ENCODE measurements around the gene TAP1. TPM values are rescaled to one million over a fixed set of nuclear protein-coding genes. Genes with fewer than 3 reads are reported as not detected.

TAP1 gene
- total and polyA plus RNA-seq, 10 of the 15 experiments (the other 5 are each of a cell fraction or from before 2014, with no cell fraction given), result 33.4 to 249 (median 169) TPM

GRCh38 chr6:32838114-32838958, 15.2 kb downstream of the TAP1 start, which contains the start of gene TAP2:
TSS of gene TAP2 (minus strand) at chr6:32838739. CDS start at chr6:32838233, 506 bp downstream.
- H3K4me2 ChIP-seq (ENCODE audit: control insufficient read depth, insufficient read depth), result peak within 1 kb of the TSS; percentile 72
- ATAC-seq, result peak; percentile 85
- H3K9ac ChIP-seq (ENCODE audit: control insufficient read depth, insufficient read depth, low read length), result peak within 1 kb of the TSS; percentile 87
- H4K20me1 ChIP-seq (ENCODE audit: control insufficient read depth, insufficient read depth), result no peaks in the 10 kb centered on the region
- under 1% methylated on average over 44 of the region's 57 CpGs for WGBS (ENCODE audit: insufficient coverage, insufficient replicate concordance, low lambda C conversion rate, missing lambda C conversion rate)
- SMC1A ChIA-PET (ENCODE audit: uncharacterized antibody, unreplicated experiment), result interaction anchor here (0.6 to 6.8 kb wide), 34 partner anchors 9 to 425 kb away, joined by 3 to 226 read pairs (median 5); partner anchors contain the start of genes HLA-DMA, HLA-DOB, PSMB9 and TAP1
- RAD21 ChIA-PET (ENCODE audit: unreplicated experiment), result interaction anchor here (0.6 to 10.5 kb wide), 37 partner anchors 11 to 587 kb away, joined by 3 to 269 read pairs (median 7); partner anchors contain the start of genes BRD2, HLA-DMA, HLA-DMB and PSMB9
- peaks cover 55% of the 10 kb centered on the region for H3K79me2 ChIP-seq (ENCODE audit: control insufficient read depth, insufficient read depth, low read length)
- DNase-seq (ENCODE audit: low read depth, low spot score), result no peak
- in situ Hi-C loops (cut with MboI), result no loop called here
- H3K4me3 ChIP-seq, result peak within 1 kb of the TSS; percentile 95
- peaks cover 7 to 47% of the 10 kb centered on the region in 2 experiments for H3K36me3 ChIP-seq (ENCODE audit: control insufficient read depth in 2 of 2, insufficient read depth in 2 of 2, low read length in 1 of 2)
- H3K27me3 ChIP-seq (replicated peaks in 1 of 2; ENCODE audit: control insufficient read depth in 2 of 2, insufficient read depth in 2 of 2, low read length in 1 of 2), result no peaks in the 10 kb centered on the region
- CTCF ChIA-PET, result interaction anchor here (0.5 to 10.7 kb wide), 61 partner anchors 11 to 678 kb away, joined by 3 to 311 read pairs (median 5); partner anchors contain the start of genes HLA-DMA, HLA-DMB, HLA-DOB and HLA-DPA1
- peak within 1 kb of the TSS; percentile 75 for H3K27ac ChIP-seq (ENCODE audit: control insufficient read depth, insufficient read depth)
- H2AFZ ChIP-seq (ENCODE audit: control insufficient read depth, low read depth, low read length), result peak within 1 kb of the TSS; percentile 85
- intact Hi-C loops (cut with micrococcal nuclease; ENCODE audit: unreplicated experiment), result loop anchor here (1.0 to 2.0 kb wide), 4 partner anchors 15 to 146 kb away; partner anchors contain the start of gene TAP1
- POLR2A ChIA-PET, result interaction anchor here (0.5 to 10.5 kb wide), 28 partner anchors 8 to 1246 kb away, joined by 3 to 357 read pairs (median 4); partner anchors contain the start of genes HLA-DMA, HLA-DMB, HLA-DPB1 and PSMB9
- H3K4me1 ChIP-seq (ENCODE audit: control insufficient read depth, insufficient read depth, low read length), result peaks cover 60% of the 10 kb centered on the region
- BruUV-seq (replicated peaks), result no TSS peak
- no peaks in the 10 kb centered on the region; the same call in 2 of the 3 replicates for H3K9me3 ChIP-seq (replicated peaks; ENCODE audit: control insufficient read depth, insufficient read depth, low read length)
- peak; percentile 89 for FAIRE-seq
- TF ChIP-seq ZSCAN29 (IDR thresholded peaks at IDR 0.05) (0 out of 2 replicates have a peak, but pooled peaks have one; percentile 19), USF2 (IDR thresholded peaks at IDR 0.05; ENCODE audit: borderline replicate concordance, low read depth, low read length) (no peak), SRF (IDR thresholded peaks at IDR 0.05; ENCODE audit: low read depth in 2 of 2, low read length in 2 of 2) (peak in 1 of 2 experiments; percentile 41; a peak in 1 of 4 replicates), ZBED1 (IDR thresholded peaks at IDR 0.05; ENCODE audit: borderline replicate concordance) (no peak), MTA3 (IDR thresholded peaks at IDR 0.05; ENCODE audit: borderline replicate concordance, low read length) (no peak), TCF3 (IDR thresholded peaks at IDR 0.05; ENCODE audit: borderline replicate concordance, insufficient read depth, low read depth, low read length) (no peak), CEBPB (IDR thresholded peaks at IDR 0.05; ENCODE audit: borderline replicate concordance in 1 of 2, low read depth in 2 of 2, low read length in 2 of 2) (no peak), HCFC1 (IDR thresholded peaks at IDR 0.05; ENCODE audit: low read length) (peak; percentile 41), ATF7 (IDR thresholded peaks at IDR 0.05; ENCODE audit: low read depth) (no peak), NFYA (IDR thresholded peaks at IDR 0.05; ENCODE audit: borderline replicate concordance, low read depth, low read length) (no peak), POLR2A (IDR thresholded peaks at IDR 0.05; ENCODE audit: low read depth, low read length) (peak; percentile 86), KLF5 (IDR thresholded peaks at IDR 0.05; ENCODE audit: partially characterized antibody) (no peak), NR2C1 (IDR thresholded peaks at IDR 0.05) (no peak)
- TF ChIP-seq, protein P1, sequence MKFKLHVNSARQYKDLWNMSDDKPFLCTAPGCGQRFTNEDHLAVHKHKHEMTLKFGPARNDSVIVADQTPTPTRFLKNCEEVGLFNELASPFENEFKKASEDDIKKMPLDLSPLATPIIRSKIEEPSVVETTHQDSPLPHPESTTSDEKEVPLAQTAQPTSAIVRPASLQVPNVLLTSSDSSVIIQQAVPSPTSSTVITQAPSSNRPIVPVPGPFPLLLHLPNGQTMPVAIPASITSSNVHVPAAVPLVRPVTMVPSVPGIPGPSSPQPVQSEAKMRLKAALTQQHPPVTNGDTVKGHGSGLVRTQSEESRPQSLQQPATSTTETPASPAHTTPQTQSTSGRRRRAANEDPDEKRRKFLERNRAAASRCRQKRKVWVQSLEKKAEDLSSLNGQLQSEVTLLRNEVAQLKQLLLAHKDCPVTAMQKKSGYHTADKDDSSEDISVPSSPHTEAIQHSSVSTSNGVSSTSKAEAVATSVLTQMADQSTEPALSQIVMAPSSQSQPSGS (IDR thresholded peaks at IDR 0.05; ENCODE audit: low read length), result no peak
- TF ChIP-seq, protein P2, sequence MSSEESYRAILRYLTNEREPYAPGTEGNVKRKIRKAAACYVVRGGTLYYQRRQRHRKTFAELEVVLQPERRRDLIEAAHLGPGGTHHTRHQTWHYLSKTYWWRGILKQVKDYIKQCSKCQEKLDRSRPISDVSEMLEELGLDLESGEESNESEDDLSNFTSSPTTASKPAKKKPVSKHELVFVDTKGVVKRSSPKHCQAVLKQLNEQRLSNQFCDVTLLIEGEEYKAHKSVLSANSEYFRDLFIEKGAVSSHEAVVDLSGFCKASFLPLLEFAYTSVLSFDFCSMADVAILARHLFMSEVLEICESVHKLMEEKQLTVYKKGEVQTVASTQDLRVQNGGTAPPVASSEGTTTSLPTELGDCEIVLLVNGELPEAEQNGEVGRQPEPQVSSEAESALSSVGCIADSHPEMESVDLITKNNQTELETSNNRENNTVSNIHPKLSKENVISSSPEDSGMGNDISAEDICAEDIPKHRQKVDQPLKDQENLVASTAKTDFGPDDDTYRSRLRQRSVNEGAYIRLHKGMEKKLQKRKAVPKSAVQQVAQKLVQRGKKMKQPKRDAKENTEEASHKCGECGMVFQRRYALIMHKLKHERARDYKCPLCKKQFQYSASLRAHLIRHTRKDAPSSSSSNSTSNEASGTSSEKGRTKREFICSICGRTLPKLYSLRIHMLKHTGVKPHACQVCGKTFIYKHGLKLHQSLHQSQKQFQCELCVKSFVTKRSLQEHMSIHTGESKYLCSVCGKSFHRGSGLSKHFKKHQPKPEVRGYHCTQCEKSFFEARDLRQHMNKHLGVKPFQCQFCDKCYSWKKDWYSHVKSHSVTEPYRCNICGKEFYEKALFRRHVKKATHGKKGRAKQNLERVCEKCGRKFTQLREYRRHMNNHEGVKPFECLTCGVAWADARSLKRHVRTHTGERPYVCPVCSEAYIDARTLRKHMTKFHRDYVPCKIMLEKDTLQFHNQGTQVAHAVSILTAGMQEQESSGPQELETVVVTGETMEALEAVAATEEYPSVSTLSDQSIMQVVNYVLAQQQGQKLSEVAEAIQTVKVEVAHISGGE (CRISPR knock-in tag; IDR thresholded peaks at IDR 0.05), result no peak
